MCF 10A (cell line): ENCODE results near the gene OPCML. TPM values are rescaled to one million over a fixed set of nuclear protein-coding genes. Genes with fewer than 3 reads are reported as not detected.

Experiments used
- BruUV-seq: library from RNA; stranded (reverse); fragments of 400-500 nt; replicated peaks from 2 replicates; lab custom pipeline; 2021; lab: Mats Ljungman, UMichigan
- CTCF ChIA-PET: fragments of 300-600 bp; sonication (Branson Sonifier 250); formaldehyde crosslinking; extraction: SDS; loops from one replicate; lab custom pipeline; 2021; ENCODE audit warnings: antibody characterized with exemption, inconsistent platforms; lab: Yijun Ruan, JAX
- POLR2A ChIA-PET: fragments of 300-600, 350-650 bp; sonication (Branson Sonifier 250); formaldehyde crosslinking; extraction: SDS; loops from one replicate; lab custom pipeline; 2020; ENCODE audit warnings: antibody characterized with exemption, inconsistent platforms; lab: Yijun Ruan, JAX
- DNase-seq: peaks from one replicate; pipeline ENCODE4 v3.0.0-alpha.2; 2018; ENCODE audit not compliant: unreplicated experiment
- H3K27ac Mint-ChIP-seq: one replicate; pipeline ENCODE4 v1.8.0; 2022; ENCODE audit warnings: mild to moderate bottlenecking, low read depth, mixed read lengths; ENCODE audit not compliant: unreplicated experiment
- H3K27me3 Mint-ChIP-seq: one replicate; pipeline ENCODE4 v1.8.0; 2022; ENCODE audit warnings: mixed read lengths; ENCODE audit not compliant: insufficient read depth, unreplicated experiment
- H3K36me3 Mint-ChIP-seq: one replicate; pipeline ENCODE4 v1.8.0; 2022; ENCODE audit warnings: mild to moderate bottlenecking, moderate library complexity, mixed read lengths; ENCODE audit not compliant: insufficient read depth, unreplicated experiment
- H3K4me1 Mint-ChIP-seq: one replicate; pipeline ENCODE4 v1.8.0; 2022; ENCODE audit warnings: mixed read lengths; ENCODE audit not compliant: insufficient read depth, unreplicated experiment
- H3K4me3 Mint-ChIP-seq: one replicate; pipeline ENCODE4 v1.8.0; 2022; ENCODE audit warnings: mild to moderate bottlenecking, moderate library complexity, mixed read lengths; ENCODE audit not compliant: unreplicated experiment
- H3K9me3 Mint-ChIP-seq: one replicate; pipeline ENCODE4 v1.8.0; 2022; ENCODE audit warnings: mixed read lengths; ENCODE audit not compliant: unreplicated experiment
- CTCF ChIP-seq: fragments of 200-600 bp; IDR thresholded peaks from one replicate; pipeline ENCODE4 v1.8.0; 2022; ENCODE audit warnings: antibody characterized with exemption, mild to moderate bottlenecking; ENCODE audit not compliant: unreplicated experiment
- intact Hi-C: fragments of 100-400 bp; cut with micrococcal nuclease; formaldehyde crosslinking; loops from 2 replicates; pipeline ENCODE4 v1.14.1; 2022
- total RNA-seq: library from RNA; stranded (reverse); gene quantifications from 2 replicates; pipeline ENCODE4 v1.2.3, GENCODE V29; 2022

The OPCML gene
- total RNA-seq, 1 experiment from 2014 or later = not detected

- peaks cover 15% of the 10 kb centered on the region for H3K27me3 Mint-ChIP-seq
- no peak overlapping the region for H3K4me3 Mint-ChIP-seq
- intact Hi-C loops = no loop called here
- CTCF ChIA-PET = interaction anchor here (0.7 kb wide), 1 partner anchor 455 kb away, joined by 3 read pairs; no protein-coding TSS in a partner anchor
- no peak for TF ChIP-seq CTCF
- DNase-seq = no peak
- H3K4me1 Mint-ChIP-seq = no peaks in the 10 kb centered on the region
- POLR2A ChIA-PET = no interaction called here
- no TSS peak for BruUV-seq
- H3K9me3 Mint-ChIP-seq = peaks cover 8% of the 10 kb centered on the region
- H3K27ac Mint-ChIP-seq = no peak overlapping the region
- no peaks in the 10 kb centered on the region for H3K36me3 Mint-ChIP-seq
Measured at GRCh38 chr11:133269267-133269666, 263.0 kb downstream of the OPCML start.

- Mint-ChIP-seq H3K4me3 (no peak overlapping the region), H3K36me3 (no peaks in the 10 kb centered on the region), H3K27ac (no peak overlapping the region), H3K4me1 (no peaks in the 10 kb centered on the region), H3K27me3 (peaks cover 16% of the 10 kb centered on the region), H3K9me3 (peaks cover 8% of the 10 kb centered on the region)
- DNase-seq = no peak
- CTCF ChIA-PET = interaction anchor here (0.7 kb wide), 1 partner anchor 12 kb away, joined by 3 read pairs; no protein-coding TSS in a partner anchor
- intact Hi-C loops = no loop called here
- no peak for TF ChIP-seq CTCF
- BruUV-seq = no TSS peak
- POLR2A ChIA-PET = no interaction called here
Measured at GRCh38 chr11:133266986-133267385, 265.3 kb downstream of the OPCML start.

GRCh38 chr11:133265530-133266035 lies 266.7 kb downstream of the OPCML start:
- intact Hi-C loops = no loop called here
- Mint-ChIP-seq H3K27me3 (peaks cover 16% of the 10 kb centered on the region), H3K9me3 (peaks cover 16% of the 10 kb centered on the region), H3K4me3 (no peak overlapping the region), H3K27ac (no peak overlapping the region), H3K4me1 (no peaks in the 10 kb centered on the region), H3K36me3 (no peaks in the 10 kb centered on the region)
- no peak for DNase-seq
- no peak for TF ChIP-seq CTCF
- CTCF ChIA-PET = no interaction called here
- POLR2A ChIA-PET = no interaction called here
- no TSS peak for BruUV-seq

- Mint-ChIP-seq H3K4me3 (no peak overlapping the region), H3K27me3 (peaks cover 16% of the 10 kb centered on the region), H3K36me3 (no peaks in the 10 kb centered on the region), H3K27ac (no peak overlapping the region), H3K4me1 (no peaks in the 10 kb centered on the region), H3K9me3 (peaks cover 25% of the 10 kb centered on the region)
- BruUV-seq = no TSS peak
- DNase-seq = no peak
- CTCF ChIA-PET = no interaction called here
- POLR2A ChIA-PET = no interaction called here
- TF ChIP-seq CTCF = no peak
- intact Hi-C loops = no loop called here
Measured at GRCh38 chr11:133263332-133263731, 269.0 kb downstream of the OPCML start.
